LNCaP clone FGC (cell line): ENCODE results near the gene TENM4.

Experiments
- DNase-seq: peaks from one replicate; pipeline ENCODE4 v3.0.0-alpha.2; 2011; ENCODE audit warnings: low read depth
- H3K4me3 ChIP-seq: 2 replicates; pipeline ENCODE4 v1.5.1; 2011; ENCODE audit warnings: mild to moderate bottlenecking, low read depth, low read length, control low read depth
- CTCF ChIP-seq: IDR thresholded peaks from 2 replicates; pipeline ENCODE4 v1.5.1; 2012; ENCODE audit warnings: mild to moderate bottlenecking; ENCODE audit not compliant: control insufficient read depth, insufficient read depth; ENCODE audit errors: extremely low read depth

The TENM4 gene

GRCh38 chr11:78752494-78752893 is 688.3 kb downstream of the TENM4 start:
- no peak overlapping the region for H3K4me3 ChIP-seq
- no peak for TF ChIP-seq CTCF
- DNase-seq: no peak

- no peak for TF ChIP-seq CTCF
- H3K4me3 ChIP-seq: no peak overlapping the region
- DNase-seq: no peak
Observed at GRCh38 chr11:78748918-78749690, 691.7 kb downstream of the TENM4 start.

DNA sequence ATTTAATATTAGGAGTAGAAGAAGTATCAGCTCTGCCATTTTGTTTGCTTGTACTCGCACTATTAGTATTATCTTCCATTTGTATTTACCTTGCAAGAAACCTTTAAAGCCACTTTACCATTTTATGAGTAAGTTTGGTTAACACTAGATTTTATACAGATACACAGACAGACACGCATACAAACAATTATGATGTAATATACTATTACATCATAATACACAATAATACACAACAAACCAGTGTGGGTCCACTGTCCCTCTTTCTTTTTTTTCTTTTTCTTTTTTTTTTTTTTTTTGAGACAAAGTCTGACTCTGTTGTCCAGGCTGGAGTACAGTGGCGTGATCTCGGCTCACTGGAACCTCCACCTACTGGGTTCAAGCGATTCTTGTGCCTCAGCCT is 695.9 kb downstream of the TENM4 start:
- H3K4me3 ChIP-seq: no peak overlapping the region
- TF ChIP-seq CTCF: no peak
- no peak for DNase-seq

GRCh38 chr11:78744202-78744601 is 696.6 kb downstream of the TENM4 start:
- TF ChIP-seq CTCF: no peak
- H3K4me3 ChIP-seq: no peak overlapping the region
- no peak for DNase-seq

DNA sequence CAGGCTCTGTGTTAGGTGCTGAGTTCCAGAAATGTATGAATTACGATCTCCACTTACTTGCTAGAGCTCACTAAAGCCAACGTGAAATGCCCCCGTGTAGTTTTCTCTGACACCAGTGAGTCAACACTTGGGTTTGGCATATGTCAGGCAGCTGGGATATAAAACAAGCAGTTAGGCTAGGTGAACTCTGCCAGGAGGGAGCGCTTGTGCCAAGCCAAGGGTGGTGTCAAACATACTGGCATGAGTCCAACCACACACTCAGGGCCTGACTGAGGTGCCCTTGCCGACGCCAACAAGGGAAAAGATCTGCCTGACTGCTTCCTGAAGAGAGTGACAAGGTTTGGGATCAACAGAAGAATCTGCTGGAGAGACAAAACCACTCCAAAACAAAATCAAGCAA is 698.4 kb downstream of the TENM4 start:
- H3K4me3 ChIP-seq: no peak overlapping the region
- peak; percentile 20; the same call in 1 of the 2 replicates for TF ChIP-seq CTCF
- peak; percentile 82 for DNase-seq

DNA sequence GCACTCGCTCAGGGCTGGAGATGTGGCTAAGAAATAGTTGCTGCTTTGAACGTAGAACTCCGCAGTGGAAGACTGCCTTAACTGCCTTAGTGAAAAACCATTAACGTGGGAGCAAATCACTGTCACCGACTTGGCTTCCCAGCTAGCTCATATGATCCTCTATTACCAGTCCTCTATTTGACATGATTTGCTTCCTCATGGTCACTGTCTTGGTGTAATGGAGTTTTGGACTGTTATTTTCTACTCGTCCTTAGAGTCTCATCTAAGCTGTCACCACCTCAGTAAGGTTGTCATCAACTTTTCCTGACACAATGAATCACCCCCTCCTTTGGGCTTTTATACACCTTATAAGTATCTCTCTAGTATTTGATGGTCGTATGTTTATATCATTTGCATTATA is 699.1 kb downstream of the TENM4 start:
- no peak for DNase-seq
- no peak for TF ChIP-seq CTCF
- no peak overlapping the region for H3K4me3 ChIP-seq

GRCh38 chr11:78740199-78741071 is 700.4 kb downstream of the TENM4 start:
- no peak for TF ChIP-seq CTCF
- DNase-seq: no peak
- H3K4me3 ChIP-seq: no peak overlapping the region
